IPS-18a (cell line): ENCODE data around the gene LST1.

Source experiments
- H3K27ac ChIP-seq: one replicate; pipeline ENCODE4 v1.5.1; 2013; ENCODE audit warnings: low read length
- H3K27me3 ChIP-seq: one replicate; pipeline ENCODE4 v1.6.1; 2013; ENCODE audit warnings: mild to moderate bottlenecking, low read length; ENCODE audit not compliant: control insufficient read depth, insufficient read depth
- H3K36me3 ChIP-seq: one replicate; pipeline ENCODE4 v1.6.1; 2013; ENCODE audit warnings: low read depth, low read length; ENCODE audit not compliant: control insufficient read depth
- H3K4me1 ChIP-seq: one replicate; pipeline ENCODE4 v1.6.1; 2013; ENCODE audit warnings: low read depth, low read length; ENCODE audit not compliant: control insufficient read depth
- H3K4me3 ChIP-seq: one replicate; pipeline ENCODE4 v1.5.1; 2013; ENCODE audit warnings: low read length
- H3K9ac ChIP-seq: one replicate; pipeline ENCODE4 v1.6.1; 2013; ENCODE audit warnings: mild to moderate bottlenecking, low read length, moderate library complexity
- H3K9me3 ChIP-seq: one replicate; pipeline ENCODE4 v1.6.1; 2013; ENCODE audit warnings: low read depth, low read length; ENCODE audit not compliant: control insufficient read depth

Gene LST1

DNA sequence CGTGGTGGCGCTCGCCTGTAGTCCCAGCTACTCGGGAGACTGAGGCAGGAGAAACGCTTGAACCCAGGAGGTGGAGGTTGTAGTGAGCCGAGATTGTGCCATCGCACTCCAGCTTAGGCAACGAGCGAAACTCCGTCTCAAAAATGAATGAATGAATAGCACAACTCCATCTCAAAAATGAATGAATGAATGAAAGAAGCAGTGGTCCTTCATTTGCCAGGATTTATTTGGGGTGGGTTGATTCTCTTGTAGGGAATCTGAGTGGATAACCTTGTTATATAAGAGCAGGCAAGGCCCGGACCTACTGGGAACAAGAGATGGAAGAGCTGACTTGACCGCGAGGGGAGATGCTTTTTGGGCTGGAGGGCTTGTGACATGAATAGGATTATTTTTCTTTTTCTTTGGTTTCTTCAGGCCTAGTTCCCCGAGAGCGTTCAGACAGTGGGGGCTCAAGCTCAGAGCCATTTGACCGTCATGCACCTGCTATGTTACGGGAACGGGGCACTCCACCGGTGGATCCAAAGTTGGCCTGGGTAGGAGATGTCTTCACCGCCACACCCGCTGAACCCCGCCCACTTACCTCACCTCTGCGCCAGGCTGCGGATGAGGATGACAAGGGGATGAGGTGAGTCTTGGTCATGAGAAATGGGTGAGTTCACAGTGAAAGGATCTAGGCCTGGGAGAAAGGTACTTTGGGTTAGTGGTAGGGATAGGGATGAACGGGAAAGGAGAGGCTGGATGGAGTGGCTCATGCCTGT lies 44.3 kb downstream of the LST1 start:
- no peaks in the 10 kb centered on the region for H3K27me3 ChIP-seq
- no peaks in the 10 kb centered on the region for H3K4me1 ChIP-seq
- H3K27ac ChIP-seq: no peak overlapping the region
- H3K36me3 ChIP-seq: peaks cover 98% of the 10 kb centered on the region
- H3K9me3 ChIP-seq: no peaks in the 10 kb centered on the region
- H3K9ac ChIP-seq: no peak overlapping the region
- no peak overlapping the region for H3K4me3 ChIP-seq

DNA sequence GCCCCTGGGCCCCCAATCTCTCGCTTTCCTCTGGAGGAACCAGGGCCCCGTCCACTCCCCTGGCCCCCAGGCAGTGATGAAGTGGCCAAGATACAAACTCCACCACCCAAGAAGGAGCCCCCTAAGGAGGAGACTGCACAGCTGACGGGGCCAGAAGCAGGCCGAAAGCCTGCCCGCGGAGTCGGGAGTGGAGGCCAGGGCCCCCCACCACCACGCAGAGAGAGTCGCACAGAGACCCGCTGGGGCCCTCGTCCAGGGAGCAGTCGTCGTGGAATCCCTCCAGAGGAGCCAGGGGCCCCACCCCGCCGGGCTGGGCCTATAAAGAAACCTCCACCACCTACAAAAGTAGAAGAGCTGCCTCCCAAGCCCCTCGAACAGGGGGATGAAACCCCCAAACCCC lies 45.1 kb downstream of the LST1 start:
- no peak overlapping the region for H3K4me3 ChIP-seq
- H3K4me1 ChIP-seq: no peaks in the 10 kb centered on the region
- no peaks in the 10 kb centered on the region for H3K9me3 ChIP-seq
- H3K36me3 ChIP-seq: peaks cover 98% of the 10 kb centered on the region
- H3K27me3 ChIP-seq: no peaks in the 10 kb centered on the region
- H3K27ac ChIP-seq: no peak overlapping the region
- no peak overlapping the region for H3K9ac ChIP-seq

DNA sequence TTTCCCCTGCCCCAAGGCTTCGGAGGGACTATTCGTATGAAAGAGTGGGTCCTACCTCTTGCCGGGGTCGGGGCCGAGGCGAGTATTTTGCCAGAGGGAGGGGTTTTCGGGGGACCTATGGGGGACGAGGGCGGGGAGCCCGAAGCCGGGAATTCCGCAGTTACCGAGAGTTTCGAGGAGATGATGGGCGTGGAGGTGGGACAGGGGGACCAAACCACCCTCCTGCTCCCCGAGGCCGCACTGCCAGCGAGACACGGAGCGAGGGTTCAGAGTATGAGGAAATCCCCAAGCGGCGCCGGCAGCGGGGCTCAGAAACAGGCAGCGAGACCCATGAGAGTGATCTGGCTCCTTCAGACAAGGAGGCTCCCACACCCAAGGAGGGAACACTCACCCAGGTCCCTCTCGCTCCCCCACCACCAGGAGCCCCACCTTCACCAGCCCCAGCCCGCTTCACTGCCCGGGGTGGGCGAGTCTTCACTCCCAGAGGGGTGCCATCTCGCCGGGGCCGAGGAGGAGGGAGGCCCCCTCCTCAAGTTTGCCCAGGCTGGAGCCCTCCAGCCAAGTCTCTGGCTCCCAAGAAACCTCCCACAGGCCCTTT lies 45.7 kb downstream of the LST1 start:
- no peaks in the 10 kb centered on the region for H3K9me3 ChIP-seq
- no peak overlapping the region for H3K4me3 ChIP-seq
- no peak overlapping the region for H3K9ac ChIP-seq
- H3K27ac ChIP-seq: no peak overlapping the region
- no peaks in the 10 kb centered on the region for H3K27me3 ChIP-seq
- H3K4me1 ChIP-seq: no peaks in the 10 kb centered on the region
- H3K36me3 ChIP-seq: peaks cover 98% of the 10 kb centered on the region

DNA sequence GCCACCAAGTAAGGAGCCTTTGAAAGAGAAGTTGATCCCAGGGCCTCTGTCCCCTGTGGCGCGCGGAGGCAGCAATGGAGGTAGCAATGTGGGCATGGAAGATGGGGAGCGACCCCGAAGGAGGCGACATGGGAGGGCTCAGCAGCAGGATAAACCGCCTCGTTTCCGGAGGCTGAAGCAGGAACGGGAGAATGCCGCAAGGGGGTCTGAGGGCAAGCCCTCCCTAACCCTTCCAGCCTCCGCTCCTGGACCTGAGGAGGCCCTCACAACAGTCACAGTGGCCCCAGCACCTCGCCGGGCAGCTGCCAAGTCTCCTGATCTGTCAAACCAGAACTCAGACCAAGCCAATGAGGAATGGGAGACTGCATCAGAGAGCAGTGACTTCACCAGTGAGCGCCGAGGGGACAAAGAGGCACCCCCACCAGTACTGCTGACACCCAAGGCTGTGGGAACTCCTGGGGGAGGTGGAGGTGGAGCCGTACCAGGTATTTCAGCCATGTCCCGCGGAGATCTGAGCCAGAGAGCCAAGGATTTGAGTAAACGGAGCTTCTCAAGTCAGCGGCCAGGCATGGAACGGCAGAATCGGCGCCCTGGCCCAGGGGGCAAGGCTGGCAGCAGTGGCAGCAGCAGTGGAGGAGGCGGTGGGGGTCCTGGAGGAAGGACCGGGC lies 46.3 kb downstream of the LST1 start:
- Histone ChIP-seq H3K9ac (no peak overlapping the region), H3K36me3 (peaks cover 98% of the 10 kb centered on the region), H3K4me1 (no peaks in the 10 kb centered on the region), H3K27ac (no peak overlapping the region), H3K9me3 (no peaks in the 10 kb centered on the region), H3K4me3 (no peak overlapping the region), H3K27me3 (no peaks in the 10 kb centered on the region)

DNA sequence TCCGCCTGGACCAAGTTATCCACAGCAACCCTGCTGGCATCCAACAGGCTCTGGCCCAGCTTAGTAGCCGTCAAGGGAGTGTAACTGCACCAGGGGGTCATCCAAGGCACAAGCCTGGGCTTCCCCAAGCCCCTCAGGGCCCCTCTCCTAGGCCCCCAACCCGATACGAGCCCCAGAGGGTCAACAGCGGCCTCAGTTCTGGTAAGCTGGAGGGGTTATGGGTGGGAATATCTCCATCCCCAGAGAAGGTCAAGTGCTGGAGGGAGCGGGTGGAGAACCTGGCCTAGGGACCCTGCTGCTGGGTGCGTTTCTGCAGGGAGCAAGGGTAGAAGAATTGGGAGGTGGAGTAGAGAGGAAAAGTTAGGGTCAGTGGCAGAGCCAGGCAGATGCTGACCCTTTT lies 47.4 kb downstream of the LST1 start:
- Histone ChIP-seq H3K9me3 (no peaks in the 10 kb centered on the region), H3K4me3 (no peak overlapping the region), H3K36me3 (peaks cover 95% of the 10 kb centered on the region), H3K27me3 (no peaks in the 10 kb centered on the region), H3K4me1 (no peaks in the 10 kb centered on the region), H3K27ac (no peak overlapping the region), H3K9ac (no peak overlapping the region)

DNA sequence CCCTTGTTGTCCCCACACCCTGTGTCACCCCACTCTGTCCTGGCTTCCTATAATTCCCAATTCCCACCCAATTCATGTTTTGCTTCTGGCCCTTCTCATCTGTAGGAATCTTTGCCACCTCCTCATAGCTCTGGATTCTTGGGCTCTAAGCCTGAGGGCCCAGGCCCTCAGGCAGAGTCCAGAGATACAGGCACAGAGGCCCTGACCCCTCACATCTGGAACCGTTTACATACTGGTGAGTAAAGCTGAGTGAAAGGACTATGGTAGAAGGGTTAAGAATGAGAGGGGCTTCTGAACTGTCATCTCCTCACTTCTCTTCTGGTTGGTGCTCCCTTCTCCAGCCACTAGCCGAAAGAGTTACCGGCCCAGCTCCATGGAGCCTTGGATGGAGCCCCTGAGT lies 48.1 kb downstream of the LST1 start:
- H3K27ac ChIP-seq: no peak overlapping the region
- no peaks in the 10 kb centered on the region for H3K4me1 ChIP-seq
- H3K9me3 ChIP-seq: no peaks in the 10 kb centered on the region
- H3K4me3 ChIP-seq: no peak overlapping the region
- no peaks in the 10 kb centered on the region for H3K27me3 ChIP-seq
- peaks cover 94% of the 10 kb centered on the region for H3K36me3 ChIP-seq
- H3K9ac ChIP-seq: no peak overlapping the region

DNA sequence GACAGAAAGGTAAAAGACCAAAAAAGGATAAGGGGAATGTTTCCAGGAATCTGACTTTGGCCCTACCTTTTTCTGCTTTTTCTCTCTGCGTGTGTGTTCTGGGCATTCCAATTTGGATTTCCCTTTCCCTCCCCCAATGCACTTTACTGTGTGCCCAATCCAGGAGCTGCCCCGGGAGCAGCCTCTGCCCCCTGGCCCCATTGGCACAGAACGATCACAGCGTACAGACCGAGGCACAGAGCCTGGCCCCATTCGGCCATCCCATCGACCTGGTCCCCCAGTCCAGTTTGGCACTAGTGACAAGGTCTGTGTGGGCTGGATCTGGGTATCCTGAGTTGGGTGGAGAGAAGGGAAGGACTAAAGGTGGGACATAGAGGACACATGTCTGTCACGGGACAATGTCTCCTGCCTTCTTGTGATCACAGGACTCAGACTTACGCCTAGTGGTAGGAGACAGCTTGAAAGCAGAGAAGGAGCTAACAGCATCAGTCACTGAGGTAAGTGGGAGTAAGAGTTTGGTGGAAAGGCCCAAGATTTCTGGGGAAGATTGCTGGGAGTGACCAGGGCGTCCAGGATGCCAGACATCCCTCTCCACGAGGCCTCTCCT lies 49.0 kb downstream of the LST1 start:
- H3K27ac ChIP-seq: no peak overlapping the region
- peaks cover 92% of the 10 kb centered on the region for H3K36me3 ChIP-seq
- H3K9ac ChIP-seq: no peak overlapping the region
- no peaks in the 10 kb centered on the region for H3K9me3 ChIP-seq
- no peak overlapping the region for H3K4me3 ChIP-seq
- no peaks in the 10 kb centered on the region for H3K27me3 ChIP-seq
- H3K4me1 ChIP-seq: no peaks in the 10 kb centered on the region

DNA sequence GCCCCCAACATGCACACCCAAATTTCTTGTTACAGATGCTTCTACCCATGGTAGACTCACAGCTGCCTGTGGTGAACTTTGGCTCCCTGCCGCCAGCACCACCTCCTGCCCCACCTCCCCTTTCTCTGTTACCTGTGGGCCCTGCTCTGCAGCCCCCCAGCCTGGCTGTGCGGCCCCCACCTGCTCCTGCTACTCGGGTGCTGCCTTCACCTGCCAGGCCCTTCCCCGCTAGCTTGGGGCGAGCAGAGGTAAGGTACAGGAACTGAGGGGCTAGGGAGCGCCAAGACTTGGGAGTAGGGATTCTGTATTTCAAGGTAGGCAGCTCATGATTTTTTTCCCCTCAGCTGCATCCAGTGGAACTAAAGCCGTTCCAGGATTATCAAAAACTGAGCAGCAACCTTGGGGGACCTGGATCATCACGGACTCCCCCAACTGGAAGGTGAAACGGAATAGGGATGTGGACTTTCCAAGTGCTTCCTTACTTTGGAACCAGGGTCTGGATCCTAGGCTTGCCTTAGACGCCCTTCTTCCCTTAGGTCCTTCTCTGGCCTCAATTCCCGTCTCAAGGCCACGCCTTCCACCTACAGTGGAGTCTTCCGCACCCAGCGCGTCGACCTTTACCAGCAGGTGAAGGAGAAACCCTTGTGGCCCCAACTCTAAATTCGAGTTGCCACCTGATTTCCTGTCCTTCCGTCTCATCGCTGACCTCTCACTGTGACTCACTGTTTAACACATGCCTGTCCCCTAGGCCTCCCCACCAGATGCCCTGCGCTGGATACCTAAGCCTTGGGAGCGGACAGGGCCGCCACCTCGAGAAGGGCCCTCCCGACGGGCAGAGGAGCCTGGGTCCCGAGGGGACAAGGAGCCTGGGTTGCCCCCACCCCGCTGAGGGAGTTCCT lies 50.9 kb downstream of the LST1 start:
- H3K36me3 ChIP-seq: peaks cover 92% of the 10 kb centered on the region
- no peak overlapping the region for H3K9ac ChIP-seq
- no peak overlapping the region for H3K27ac ChIP-seq
- H3K9me3 ChIP-seq: no peaks in the 10 kb centered on the region
- no peaks in the 10 kb centered on the region for H3K4me1 ChIP-seq
- H3K4me3 ChIP-seq: no peak overlapping the region
- H3K27me3 ChIP-seq: no peaks in the 10 kb centered on the region
